NCI-H2107 treated with DMSO at 0.1 percent for 48 hours (cell line): Measurements from ENCODE around the gene TRIM34.
"Not testable (repeated sequence)": the region's sequence is repeated elsewhere in the genome, so short reads cannot be mapped to it uniquely, and the experiment has no call there.

ENCODE experiments used
- DNase-seq: peaks from one replicate; lab custom pipeline; 2025; ENCODE audit not compliant: unreplicated experiment; lab: John Stamatoyannopoulos, UW

Gene TRIM34, protein sequence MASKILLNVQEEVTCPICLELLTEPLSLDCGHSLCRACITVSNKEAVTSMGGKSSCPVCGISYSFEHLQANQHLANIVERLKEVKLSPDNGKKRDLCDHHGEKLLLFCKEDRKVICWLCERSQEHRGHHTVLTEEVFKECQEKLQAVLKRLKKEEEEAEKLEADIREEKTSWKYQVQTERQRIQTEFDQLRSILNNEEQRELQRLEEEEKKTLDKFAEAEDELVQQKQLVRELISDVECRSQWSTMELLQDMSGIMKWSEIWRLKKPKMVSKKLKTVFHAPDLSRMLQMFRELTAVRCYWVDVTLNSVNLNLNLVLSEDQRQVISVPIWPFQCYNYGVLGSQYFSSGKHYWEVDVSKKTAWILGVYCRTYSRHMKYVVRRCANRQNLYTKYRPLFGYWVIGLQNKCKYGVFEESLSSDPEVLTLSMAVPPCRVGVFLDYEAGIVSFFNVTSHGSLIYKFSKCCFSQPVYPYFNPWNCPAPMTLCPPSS

DNA sequence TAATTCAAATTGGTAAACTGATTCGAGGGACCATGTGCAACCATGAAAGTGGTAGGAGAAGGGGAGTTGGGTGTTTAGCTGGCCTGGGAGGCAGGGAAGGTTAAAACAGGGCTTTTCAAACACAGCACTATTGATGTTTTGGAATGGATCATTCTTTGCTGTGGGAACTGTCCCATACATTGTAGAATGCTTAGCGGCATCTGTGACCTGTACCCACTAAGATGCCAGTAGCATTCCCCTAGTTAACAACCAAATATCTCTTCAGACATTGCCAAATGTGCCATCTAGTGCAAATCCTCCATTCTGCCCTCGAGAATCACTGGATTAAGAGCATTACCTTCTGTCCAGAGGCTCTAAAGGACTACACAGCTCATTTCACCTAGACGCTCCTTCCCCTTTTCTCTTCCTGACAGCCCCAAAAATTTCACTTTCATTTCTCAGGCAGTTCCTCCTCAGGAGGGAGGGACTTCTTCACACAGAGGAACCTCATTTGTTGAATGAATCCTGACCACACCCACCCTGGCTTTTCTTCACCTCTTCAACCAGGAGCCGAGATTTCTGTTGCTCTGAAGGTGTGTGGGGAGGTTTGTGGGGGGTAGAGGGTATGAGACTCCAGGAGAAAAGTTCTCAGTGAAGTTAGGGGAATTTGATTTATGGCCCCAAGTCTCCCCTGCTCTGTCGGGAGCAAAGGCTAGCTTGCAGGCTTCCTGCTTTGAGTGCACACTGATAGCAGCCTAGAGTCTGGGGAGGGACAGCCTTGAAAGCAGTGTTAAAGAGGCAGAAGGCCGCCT, at the start of gene TRIM34:
TRIM34 (plus strand) TSS at position 513 of the 791 bp plus-strand sequence. CDS start 7,331 bp downstream, outside the sequence.
- DNase-seq: no peak

- no peak for DNase-seq
Observed at GRCh38 chr11:5575152-5575551, 49.6 kb upstream of the TRIM34 start.

DNA sequence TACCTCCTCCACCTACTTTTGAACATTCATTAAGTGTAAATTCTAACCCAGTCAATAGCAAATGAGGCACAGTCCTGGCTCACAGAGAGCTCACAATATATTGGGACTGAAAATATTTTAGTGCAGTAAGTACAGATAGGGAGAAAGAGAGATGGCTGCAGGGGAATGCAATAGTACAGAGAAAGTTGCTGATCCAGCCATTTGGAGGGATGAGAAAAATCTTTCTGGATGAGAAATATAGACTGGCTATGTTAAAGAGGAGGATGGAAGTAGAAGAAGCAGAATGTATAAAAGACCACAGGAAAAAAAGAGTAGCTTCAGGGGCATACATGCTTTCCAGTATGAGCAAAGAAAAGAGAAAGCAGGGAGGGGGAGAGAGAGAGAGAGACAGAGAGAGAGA, 47.7 kb upstream of the TRIM34 start:
- no peak for DNase-seq

GRCh38 chr11:5580577-5580976, 44.2 kb upstream of the TRIM34 start, which contains the start of gene OR52B6:
Gene OR52B6 (plus strand): TSS chr11:5580877. CDS start chr11:5580877, 0 bp downstream.
- no peak for DNase-seq

DNA sequence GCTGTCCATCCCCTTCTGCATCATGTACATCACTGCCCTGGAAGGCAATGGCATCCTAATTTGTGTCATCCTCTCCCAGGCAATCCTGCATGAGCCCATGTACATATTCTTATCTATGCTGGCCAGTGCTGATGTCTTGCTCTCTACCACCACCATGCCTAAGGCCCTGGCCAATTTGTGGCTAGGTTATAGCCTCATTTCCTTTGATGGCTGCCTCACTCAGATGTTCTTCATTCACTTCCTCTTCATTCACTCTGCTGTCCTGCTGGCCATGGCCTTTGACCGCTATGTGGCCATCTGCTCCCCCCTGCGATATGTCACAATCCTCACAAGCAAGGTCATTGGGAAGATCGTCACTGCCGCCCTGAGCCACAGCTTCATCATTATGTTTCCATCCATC, 43.8 kb upstream of the TRIM34 start:
- DNase-seq: no peak

GRCh38 chr11:5584458-5584857, 40.3 kb upstream of the TRIM34 start:
- not testable (repeated sequence) for DNase-seq

GRCh38 chr11:5589906-5590305, 34.9 kb upstream of the TRIM34 start:
- not testable (repeated sequence) for DNase-seq

DNA sequence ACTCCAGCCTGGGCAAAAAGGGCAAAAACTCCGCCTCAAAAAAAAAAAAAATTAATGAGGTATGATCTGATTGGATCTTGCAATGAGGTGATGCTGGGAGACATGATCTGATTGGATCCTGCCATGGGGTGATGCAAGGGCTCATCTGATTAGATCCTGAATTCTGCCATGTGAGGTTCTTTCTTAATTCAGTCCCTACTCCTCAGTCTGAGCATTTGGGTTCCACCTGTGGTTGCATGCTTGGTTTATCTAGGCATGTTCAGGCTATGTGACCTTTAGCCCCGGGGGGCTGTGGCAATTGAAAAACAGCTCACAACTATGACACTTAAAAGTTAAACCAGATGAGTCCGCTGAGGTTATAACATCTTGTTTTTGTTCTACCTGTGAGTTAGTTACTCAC, 33.2 kb upstream of the TRIM34 start:
- no peak for DNase-seq

- no peak for DNase-seq
Observed at GRCh38 chr11:5592615-5593014, 32.2 kb upstream of the TRIM34 start.

- DNase-seq: no peak
Observed at GRCh38 chr11:5593146-5593545, 31.7 kb upstream of the TRIM34 start.

DNA sequence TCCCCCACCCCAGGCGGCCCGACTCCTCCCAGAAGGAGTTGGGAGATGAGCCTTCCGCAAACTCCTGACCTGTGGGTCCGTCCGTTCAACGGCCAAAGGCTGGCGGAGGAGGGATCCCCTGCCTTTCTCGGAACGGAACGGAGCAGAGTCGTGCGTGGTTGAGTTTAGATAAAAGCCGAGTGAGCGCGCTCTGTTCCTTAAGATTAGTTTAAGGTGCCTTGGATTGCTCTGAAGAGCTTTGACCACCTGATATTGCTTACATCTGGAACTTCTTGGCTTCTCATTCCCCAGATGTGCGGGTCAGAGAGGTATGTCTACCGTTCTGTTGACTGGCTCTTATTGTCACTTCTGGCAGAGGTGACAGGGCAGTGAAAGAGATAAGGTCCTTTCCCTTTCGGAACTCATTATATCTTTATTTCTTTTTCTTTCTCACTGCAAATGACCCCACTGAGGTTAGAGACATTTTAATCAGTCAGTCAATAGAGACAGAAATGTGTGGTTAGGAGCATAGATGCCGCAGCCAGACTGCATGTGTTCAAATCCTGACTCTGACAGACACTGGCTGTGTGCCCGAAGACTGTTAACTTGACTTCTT, 28.1 kb upstream of the TRIM34 start, which contains the start of gene TRIM6:
TRIM6 (plus strand) TSS at position 31 of the 595 bp plus-strand sequence; CDS start at position 292, 261 bp downstream.
- DNase-seq: no peak

DNA sequence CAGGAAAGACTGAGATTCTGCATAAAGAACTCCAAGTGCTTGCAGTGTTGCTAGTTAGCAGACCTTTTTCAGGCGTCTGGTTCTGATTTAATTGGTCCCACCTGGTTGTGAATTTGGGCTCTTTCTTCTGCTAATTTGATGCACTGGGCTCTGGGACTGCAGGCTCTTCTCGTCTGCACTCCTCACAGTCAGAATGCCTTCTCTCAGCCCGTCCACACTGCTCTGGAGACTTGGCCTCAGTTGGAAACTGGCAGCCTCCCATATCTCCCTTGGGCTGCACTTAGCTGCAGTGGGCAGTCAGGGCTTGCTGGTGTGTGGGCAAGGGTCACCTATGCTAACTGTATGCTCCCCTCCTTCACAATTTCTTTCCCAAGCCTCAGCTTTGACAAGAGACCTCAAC, 26.8 kb upstream of the TRIM34 start:
- DNase-seq: no peak

DNA sequence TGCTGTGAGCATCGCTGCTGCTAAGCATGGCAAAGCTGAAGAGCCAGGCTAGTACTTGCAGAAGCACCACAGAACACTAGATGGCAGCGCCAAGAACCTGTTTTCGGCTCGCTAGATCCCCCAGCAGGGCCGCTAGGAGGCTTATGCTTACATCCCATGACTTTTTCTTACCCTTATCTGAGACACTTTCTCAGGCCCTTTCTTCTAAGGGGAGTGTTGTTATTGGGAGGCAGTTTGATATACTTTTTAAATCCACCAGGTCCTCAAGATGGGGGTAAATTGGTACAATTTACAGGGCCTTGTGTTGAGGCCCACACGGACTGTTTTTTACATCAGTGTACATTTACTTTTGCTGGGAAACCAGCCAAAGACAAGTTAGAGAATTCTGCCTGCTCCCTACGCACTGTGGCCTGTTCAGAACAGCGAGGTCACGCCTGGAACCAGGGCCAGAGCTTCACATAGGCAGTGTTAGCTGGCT, 24.4 kb upstream of the TRIM34 start:
- peak; percentile 11 for DNase-seq

DNA sequence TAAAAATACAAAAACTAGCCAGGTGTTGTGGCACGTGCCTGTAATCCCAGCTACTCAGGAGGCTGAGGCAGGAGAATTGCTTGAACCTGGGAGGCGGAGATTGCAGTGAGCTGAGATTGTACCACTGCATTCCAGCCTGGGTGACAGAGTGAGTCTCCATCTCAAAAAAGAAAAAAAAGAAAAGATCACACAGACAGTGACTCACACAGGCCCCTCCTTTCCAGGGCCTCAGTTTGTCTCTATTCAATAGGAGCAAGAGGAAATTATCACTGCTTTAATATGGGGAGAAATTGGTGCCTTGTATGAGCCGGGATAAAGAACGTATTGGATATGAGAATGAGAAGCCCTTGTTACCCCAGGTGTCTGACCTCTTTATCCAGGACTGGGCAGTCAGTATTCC, 22.0 kb upstream of the TRIM34 start:
- DNase-seq: not testable (repeated sequence)

- DNase-seq: no peak
Observed at GRCh38 chr11:5603326-5603725, 21.5 kb upstream of the TRIM34 start.

DNA sequence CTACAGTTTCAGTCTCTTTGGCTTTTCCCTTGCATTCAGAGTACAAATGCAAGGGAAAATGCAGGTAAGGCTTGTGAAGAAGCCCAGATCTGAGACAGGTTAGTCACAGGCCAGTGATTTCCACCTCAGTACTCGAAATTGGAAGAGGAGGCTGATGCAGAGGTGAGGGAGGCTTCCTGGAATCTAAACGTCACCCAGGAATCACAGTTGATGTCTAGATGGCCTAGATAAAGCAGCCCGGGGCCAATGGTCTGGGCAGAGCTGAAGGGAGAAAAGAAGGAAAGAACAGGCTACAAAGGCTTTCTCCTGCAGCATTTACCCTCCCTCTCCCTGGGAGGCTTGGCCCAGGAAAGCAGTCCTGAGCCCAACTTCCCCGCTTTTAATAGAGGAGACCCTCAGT, 19.9 kb upstream of the TRIM34 start:
- DNase-seq: no peak

- DNase-seq: no peak
Observed at GRCh38 chr11:5605849-5606248, 19.0 kb upstream of the TRIM34 start.

DNA sequence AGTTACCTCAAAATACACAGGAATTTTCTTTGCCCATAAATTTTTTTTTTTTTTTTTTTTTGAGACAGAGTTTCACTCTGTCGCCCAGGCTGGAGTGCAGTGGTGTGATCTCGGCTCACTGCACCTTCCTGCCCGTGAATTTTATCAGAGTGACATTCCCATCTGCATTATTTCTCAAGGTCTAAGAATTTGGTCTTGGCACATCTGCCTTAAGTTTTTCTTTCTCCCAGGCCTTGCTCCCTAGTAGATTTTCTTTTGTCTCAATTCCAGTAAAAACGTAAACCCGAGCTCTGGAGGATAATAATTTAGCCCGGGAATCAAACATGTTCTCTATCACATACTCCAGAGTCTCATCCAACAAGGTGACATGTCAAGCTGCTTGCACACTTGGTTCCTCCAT, 16.0 kb upstream of the TRIM34 start:
- DNase-seq: no peak

- no peak for DNase-seq
Observed at GRCh38 chr11:5610446-5610845, 14.4 kb upstream of the TRIM34 start.

- no peak for DNase-seq
Observed at GRCh38 chr11:5611627-5612026, 13.2 kb upstream of the TRIM34 start.

GRCh38 chr11:5618807-5619206, 6.0 kb upstream of the TRIM34 start:
- no peak for DNase-seq
